GM12891 (cell line): ENCODE data around the gene NFKB1.

Experiments used
- POLR2A ChIP-seq: IDR thresholded peaks from 2 replicates; pipeline ENCODE4 v1.6.1; 2011; ENCODE audit warnings: low read depth, low read length, control low read depth
- POLR2AphosphoS5 ChIP-seq: IDR thresholded peaks from 2 replicates; pipeline ENCODE4 v1.6.1; 2011; ENCODE audit warnings: low read depth, low read length, control low read depth
- POU2F2 ChIP-seq: IDR thresholded peaks from 2 replicates; pipeline ENCODE4 v1.6.1; 2011; ENCODE audit warnings: low read depth, mild to moderate bottlenecking, control low read depth, low read length, moderate library complexity
- TAF1 ChIP-seq: IDR thresholded peaks from 2 replicates; pipeline ENCODE4 v1.6.1; 2011; ENCODE audit warnings: low read depth, low read length, control low read depth

- TF ChIP-seq POLR2A = no peak
- TF ChIP-seq POU2F2 = no peak
- no peak for TF ChIP-seq POLR2AphosphoS5
- TF ChIP-seq TAF1 = no peak
These were observed 61.8 kb downstream of the NFKB1 start for GRCh38 chr4:102563000-102563399.
